ENCODE measurements around the gene EPHB3.
"Not testable (repeated sequence)": the region's sequence is repeated elsewhere in the genome, so short reads cannot be mapped to it uniquely, and the experiment has no call there.

The EPHB3 gene

GRCh38 chr3:184600685-184601377 lies 39.2 kb downstream of the EPHB3 start:
- no peak for DNase-seq (ENCODE audit: low read depth)

- DNase-seq (ENCODE audit: low read depth), result no peak
Observed at GRCh38 chr3:184601576-184602371, 40.2 kb downstream of the EPHB3 start.

- DNase-seq (ENCODE audit: low read depth), result no peak
Observed at GRCh38 chr3:184602372-184603150, 41.0 kb downstream of the EPHB3 start.

GRCh38 chr3:184603151-184604030 lies 41.8 kb downstream of the EPHB3 start:
- no peak for DNase-seq (ENCODE audit: low read depth)

GRCh38 chr3:184604039-184604601 lies 42.5 kb downstream of the EPHB3 start:
- no peak for DNase-seq (ENCODE audit: low read depth)

GRCh38 chr3:184604615-184605290 lies 43.2 kb downstream of the EPHB3 start:
- DNase-seq (ENCODE audit: low read depth), result no peak

GRCh38 chr3:184608209-184608608 lies 46.6 kb downstream of the EPHB3 start:
- no peak for DNase-seq (ENCODE audit: low read depth)

- no peak for DNase-seq (ENCODE audit: low read depth)
Observed at GRCh38 chr3:184609476-184610244, 48.1 kb downstream of the EPHB3 start.

GRCh38 chr3:184610245-184610871 lies 48.8 kb downstream of the EPHB3 start:
- no peak for DNase-seq (ENCODE audit: low read depth)

GRCh38 chr3:184611607-184612281 lies 50.2 kb downstream of the EPHB3 start:
- no peak for DNase-seq (ENCODE audit: low read depth)

- no peak for DNase-seq (ENCODE audit: low read depth)
Observed at GRCh38 chr3:184615396-184615795, 53.8 kb downstream of the EPHB3 start.

GRCh38 chr3:184616436-184616835 lies 54.9 kb downstream of the EPHB3 start:
- DNase-seq (ENCODE audit: low read depth), result peak; percentile 36

GRCh38 chr3:184617306-184617705 lies 55.7 kb downstream of the EPHB3 start:
- not testable (repeated sequence) for DNase-seq (ENCODE audit: low read depth)

GRCh38 chr3:184618811-184619210 lies 57.2 kb downstream of the EPHB3 start:
- no peak for DNase-seq (ENCODE audit: low read depth)

- no peak for DNase-seq (ENCODE audit: low read depth)
Observed at GRCh38 chr3:184619369-184619768, 57.8 kb downstream of the EPHB3 start.

GRCh38 chr3:184619787-184620430 lies 58.3 kb downstream of the EPHB3 start:
- DNase-seq (ENCODE audit: low read depth), result no peak

- DNase-seq (ENCODE audit: low read depth), result peak; percentile 57
Observed at GRCh38 chr3:184620475-184621119, 59.0 kb downstream of the EPHB3 start.

- not testable (repeated sequence) for DNase-seq (ENCODE audit: low read depth)
Observed at GRCh38 chr3:184622156-184622555, 60.6 kb downstream of the EPHB3 start.

All from amniotic epithelial cell (primary cell).